ENCODE data around the gene FBXW5.

Gene FBXW5

DNA sequence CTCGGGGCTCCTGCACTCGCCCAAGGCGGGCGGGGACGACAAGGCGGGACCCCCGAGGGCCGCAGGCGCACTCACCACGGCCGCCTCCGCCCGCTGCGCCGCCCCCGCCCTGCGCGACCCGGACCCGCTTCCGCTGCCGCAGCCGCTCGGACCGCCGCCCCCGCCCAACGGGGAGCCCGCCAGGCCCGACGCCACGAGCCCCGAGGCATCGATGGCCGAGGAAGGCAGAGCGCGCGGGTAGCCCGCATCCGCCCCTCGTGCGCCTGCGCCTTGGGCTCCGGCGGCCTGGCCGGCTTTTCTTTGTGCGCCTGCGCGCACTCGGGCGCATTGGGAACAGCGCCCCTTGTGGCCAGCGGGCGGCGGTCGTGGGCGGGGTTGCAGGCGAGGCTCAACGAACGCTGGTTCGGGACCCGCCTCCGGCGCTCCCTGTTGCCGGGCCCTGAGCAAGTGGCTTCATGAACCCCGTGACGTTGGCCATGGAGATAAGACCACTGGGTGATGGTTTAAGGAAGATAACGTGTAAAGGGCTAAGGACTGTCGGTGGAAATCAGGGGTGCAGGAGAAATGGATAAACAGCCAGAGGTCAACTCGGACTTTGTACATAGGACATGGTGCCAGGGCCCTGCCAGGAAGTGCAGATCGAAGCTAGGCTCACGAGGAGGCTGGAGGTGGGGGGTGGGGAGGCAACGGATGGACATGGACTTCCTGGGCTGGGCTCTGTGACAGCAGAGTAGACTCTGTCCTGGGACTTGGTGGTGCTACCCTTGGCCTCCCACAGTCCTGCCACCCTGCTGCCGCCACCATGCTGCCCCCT, at the start of gene FBXW5, which contains the start of gene C8G:
Gene FBXW5, minus strand, starts transcription at position 220 of the 814 bp plus-strand sequence. CDS start 655 bp downstream, outside the sequence.
Gene C8G, plus strand, starts transcription at position 725 of the 814 bp plus-strand sequence. Its CDS starts 78 bp downstream, at position 803.
- peak; percentile 98 for DNase-seq

- no peak for DNase-seq
Measured at GRCh38 chr9:136992819-136993369, 48.4 kb upstream of the FBXW5 start.

DNA sequence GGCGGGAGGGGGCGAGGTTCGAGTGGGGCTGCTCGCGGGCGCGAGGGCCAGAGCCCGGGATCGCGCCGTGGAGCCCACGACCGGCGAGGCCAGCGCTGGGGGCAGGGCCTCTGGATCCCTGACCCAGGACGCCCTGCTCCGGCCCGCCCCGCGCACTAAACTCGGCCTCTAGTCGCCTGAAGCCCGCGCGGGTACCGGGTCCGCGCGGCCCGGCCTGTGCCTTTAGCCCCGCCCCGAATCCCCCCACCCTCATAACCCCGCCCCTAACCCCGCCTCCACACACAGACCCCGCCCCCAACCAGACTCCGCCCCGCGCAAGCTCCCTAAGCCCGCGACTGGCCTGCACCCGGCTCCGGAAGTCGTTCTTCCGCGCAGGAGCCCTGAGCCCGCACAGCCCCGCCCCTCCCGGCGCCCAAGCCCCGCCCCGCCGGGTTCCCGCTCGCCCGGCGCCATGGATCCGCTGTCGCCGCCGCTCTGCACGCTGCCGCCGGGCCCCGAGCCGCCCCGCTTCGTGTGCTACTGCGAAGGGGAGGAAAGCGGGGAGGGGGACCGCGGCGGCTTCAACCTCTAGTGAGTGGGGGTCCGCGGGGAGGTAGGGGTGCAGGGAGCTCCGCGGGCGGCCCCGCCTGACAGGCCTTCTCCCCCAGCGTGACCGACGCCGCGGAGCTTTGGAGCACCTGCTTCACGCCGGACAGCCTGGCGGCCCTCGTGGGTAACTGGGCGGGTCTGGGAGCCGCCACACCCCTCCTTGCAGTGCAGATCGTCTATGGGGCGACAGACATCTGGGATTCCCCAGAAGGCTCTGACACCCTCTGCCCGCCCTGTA, 47.7 kb upstream of the FBXW5 start, which contains the start of gene PAXX:
Gene PAXX, plus strand, starts transcription at position 430 of the 826 bp plus-strand sequence. Its CDS starts 22 bp downstream, at position 452.
- peak; percentile 94 to 97 for DNase-seq

GRCh38 chr9:136990242-136990911, 45.8 kb upstream of the FBXW5 start:
- no peak for DNase-seq

- DNase-seq = no peak
Measured at GRCh38 chr9:136988872-136989271, 44.3 kb upstream of the FBXW5 start.

GRCh38 chr9:136985853-136986252, 41.3 kb upstream of the FBXW5 start:
- DNase-seq = no peak

GRCh38 chr9:136985027-136985602, 40.6 kb upstream of the FBXW5 start:
- DNase-seq = no peak

DNA sequence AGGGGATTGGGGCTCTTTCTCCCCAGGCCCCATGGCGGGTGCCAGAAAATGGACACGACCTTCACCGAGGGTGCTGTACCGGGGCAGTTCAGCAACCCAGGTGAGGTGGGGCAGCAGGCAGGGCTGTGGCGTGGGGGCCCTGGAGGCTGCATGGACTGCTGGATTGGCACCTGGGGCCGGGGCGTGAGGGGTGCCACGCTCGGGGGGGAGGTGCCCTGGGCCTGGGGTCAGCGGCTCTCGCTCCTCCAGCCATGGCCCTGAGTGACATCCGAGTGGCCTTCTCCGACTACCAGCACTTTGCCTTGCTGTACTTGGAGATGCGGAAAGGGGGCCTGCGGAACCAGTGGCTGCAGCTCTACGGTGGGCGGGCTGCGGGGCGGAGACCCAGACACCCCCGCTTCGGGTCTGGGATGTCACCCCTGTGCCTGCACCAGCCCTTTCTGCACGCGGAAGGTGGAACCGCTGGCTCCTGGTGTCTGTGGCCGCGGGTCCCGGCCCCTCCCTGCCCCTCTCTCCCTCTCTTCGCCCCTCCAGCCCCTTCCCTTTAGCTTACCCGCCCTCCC, 40.0 kb upstream of the FBXW5 start:
- DNase-seq = no peak

DNA sequence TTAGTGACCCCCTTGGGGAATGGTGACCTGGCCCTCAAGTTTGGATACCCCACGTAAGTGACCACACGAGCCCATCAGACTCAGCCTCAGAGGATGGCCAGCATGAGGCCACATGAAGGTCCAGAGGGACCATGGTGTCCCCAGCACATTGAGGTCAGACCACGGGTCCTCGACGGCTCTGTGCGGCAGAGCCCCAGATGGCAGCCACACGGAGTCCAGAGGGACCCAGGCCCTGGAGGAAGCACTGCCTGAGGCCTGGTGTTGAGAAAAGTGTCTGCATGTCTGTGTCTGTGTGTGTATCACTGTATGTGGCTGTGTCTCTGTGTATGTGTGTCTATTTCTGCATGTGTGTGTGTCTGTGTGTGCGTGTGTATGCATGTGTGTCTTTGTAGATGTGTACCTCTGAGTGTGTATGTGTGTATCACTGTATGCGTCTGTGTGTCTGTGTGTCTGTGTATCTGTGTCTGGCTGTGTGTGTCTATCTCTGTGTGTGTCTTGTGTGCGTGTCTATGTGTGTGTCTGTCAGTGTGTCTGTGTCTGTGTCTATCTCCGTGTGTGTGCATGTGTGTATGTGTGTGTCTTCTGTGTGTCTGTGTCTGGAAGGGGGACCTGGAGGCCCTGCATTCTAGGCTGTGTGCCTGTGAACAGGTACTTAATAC, 39.2 kb upstream of the FBXW5 start:
- DNase-seq = no peak

DNA sequence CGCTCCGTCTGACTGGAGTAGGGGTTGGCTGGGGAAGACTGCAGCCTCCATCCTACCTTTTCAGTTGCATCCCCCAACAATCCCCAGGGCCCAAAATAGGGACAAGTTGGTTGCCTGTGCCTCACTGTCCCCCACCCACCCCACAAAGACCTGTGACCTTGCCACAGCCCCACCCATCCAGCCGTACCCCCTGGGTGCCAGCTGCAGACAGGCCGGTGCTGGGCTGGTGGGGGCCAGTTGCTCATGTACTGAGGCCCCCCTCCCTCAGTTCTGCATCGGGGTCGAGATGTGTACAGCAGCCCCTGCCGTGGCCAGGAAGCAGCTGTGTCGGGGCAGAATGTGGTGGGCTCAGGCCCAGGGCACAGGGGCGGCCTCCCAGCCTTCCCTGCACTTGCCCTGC, 38.6 kb upstream of the FBXW5 start:
- DNase-seq = no peak

DNA sequence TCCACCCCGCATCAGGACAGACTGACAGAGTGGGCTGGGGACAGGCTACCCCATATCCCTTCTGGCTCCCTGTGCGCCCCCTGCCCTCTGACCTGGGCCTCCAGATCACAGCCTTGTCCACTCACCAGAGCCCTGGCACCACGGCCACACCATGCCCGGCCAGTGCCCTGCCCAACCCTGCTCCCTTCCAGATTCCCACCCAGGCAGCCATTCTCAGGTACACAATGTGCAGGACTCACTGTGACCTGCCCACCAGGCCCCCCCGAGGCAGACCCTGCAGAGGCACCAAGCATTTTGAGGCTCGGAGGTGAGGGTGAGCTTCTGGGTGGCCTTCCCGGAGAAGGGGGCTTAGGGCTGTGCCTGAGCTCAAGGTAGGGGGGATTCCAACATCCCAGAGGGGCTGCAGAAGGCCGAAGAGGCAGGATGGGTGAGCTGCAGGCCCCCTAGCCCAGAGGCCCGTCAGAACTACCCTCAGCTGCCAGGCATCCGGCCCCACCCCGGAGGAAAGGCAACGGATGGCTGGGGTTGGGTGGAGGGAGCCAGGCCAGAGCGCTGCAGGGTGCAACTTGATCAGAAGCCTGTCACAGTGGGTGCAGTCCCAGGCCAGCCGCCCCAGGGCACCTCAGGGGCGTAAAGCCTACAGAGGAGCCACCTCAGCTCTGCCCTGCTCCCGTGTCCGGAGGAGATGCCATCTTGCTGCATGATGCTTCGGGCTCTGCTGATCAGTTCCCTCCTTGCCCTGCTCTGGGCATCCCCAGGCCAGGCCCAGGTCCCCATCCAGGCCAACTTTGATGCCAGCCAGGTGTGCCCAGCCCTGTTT, 37.9 kb upstream of the FBXW5 start, which contains the start of gene LCNL1:
Gene LCNL1, plus strand, starts transcription at position 762 of the 820 bp plus-strand sequence. CDS start 594 bp downstream, outside the sequence.
- no peak for DNase-seq

DNA sequence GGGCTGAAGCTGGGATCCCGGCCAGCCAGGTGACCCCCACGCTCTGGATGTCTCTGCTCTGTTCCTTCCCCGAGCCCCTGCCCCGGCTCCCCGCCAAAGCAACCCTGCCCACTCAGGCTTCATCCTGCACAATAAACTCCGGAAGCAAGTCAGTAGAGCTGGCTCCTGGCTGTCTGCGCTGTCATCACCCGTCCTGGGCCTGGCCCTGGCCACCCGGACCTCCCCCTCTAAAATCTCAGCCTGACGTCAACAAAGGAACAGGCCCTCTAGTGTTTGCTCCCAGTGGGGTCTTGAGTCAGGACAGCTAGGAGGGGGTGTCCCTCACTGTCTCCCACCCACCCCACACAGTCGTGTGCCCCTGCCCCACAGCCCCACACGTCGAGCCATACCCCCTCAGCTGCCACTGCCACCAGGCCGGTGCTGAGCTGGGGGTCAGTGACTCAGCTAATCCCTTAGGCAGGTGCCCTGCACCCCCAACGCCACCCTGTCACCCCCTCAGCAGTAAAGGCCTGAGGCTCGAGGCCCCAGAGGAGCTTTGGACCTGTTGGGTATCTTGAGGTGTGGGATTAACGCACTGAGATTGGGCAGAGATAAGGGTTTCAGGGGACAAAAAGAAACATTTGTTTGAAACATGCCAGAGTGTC, 37.2 kb upstream of the FBXW5 start:
- DNase-seq = no peak

DNA sequence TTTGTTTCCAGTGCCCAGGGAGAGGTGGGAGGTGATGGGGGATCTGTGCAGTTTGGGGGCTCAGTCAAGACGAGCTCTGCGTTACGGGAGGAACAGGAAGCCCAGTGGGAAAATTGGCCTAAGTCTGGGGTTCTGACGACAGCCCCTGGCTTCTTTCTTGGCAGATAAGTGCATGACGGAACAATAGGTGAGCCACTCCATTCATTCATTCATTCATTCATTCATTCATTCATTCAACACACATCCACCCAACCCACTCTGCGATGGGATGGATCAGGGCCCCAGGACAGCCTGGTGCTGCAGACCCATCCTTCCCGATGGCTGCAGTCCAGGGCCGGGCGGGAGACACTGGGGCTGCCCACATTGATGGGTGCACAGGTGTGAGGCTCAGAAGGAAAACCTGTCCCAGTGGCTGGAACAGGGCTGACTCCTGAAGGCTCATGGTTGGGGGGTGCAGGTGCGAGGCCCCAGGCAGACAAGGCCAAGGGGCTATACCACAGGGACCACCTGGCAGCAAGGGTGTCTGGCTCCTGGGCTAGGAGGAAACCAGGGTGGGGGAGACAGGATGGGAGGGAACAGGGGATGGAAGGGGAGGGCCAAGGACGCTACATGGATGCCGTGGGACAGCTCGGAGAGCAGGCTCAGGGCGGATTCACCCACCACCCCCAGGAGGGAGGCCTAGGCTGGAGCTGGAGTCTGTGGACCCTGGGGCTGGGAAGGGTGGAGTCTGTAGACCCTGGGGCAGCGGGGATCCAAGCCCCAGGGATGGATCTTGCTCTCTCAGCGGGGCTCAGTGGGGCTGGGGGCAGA, 36.3 kb upstream of the FBXW5 start:
- DNase-seq = no peak

GRCh38 chr9:136979769-136980587, 35.4 kb upstream of the FBXW5 start:
- no peak for DNase-seq

- DNase-seq = no peak
Measured at GRCh38 chr9:136978865-136979544, 34.5 kb upstream of the FBXW5 start.

DNA sequence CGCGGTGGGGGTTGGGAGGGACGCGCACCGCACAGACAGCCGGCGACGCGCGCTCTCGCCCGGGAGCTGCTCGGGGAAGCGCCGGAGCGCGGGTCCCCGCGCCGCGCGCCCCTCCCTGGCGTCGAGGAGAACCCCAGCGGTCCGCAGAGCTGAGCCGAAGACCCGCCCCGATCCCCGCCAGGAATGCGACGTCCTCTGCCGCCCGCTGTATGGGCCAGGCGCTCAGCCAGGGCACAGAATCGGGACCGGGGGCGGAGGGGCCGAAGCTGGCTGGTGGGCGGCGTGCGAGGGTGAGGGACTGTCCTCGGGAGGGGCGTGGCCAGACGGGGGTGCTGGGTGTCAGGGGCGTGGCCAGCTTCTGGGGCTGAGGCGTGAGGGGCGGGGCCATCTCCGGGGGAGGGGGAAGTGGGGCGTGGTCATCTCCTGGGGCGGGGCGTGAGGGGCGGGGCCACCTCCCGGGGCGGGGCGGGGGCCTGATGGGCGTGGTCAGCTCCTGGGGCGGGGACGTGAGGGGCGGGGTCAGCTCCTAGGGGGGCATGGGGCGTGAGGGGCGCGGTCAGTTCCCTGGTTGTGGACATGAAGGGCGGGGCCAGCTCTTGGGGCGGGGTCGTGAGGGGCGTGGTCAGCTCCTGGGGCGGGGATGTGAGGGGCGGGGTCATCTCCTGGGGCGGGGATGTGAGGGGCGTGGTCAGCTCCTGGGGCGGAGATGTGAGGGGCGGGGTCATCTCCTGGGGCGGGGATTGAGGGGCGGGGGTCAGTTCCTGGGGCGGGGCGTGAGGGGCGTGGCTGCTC, 33.7 kb upstream of the FBXW5 start:
- peak; percentile 76 to 77 for DNase-seq

Data from activated T-cell treated with anti-CD3 and anti-CD28 coated beads, Interleukin-2, amount 50 U/mL, for 48 hours (primary cell).